HG03025 (cell line): ENCODE results near the gene SMAD6.

Source experiments
- ATAC-seq: cut with Tn5 transposase; IDR thresholded peaks from one replicate; pipeline ENCODE4 v1.9.1; 2021; ENCODE audit warnings: mild to moderate bottlenecking, moderate library complexity; ENCODE audit not compliant: unreplicated experiment, low FRiP score

Gene SMAD6

GRCh38 chr15:66718220-66718988 lies 16.4 kb downstream of the SMAD6 start:
- ATAC-seq: no peak

GRCh38 chr15:66719471-66719870 lies 17.4 kb downstream of the SMAD6 start:
- ATAC-seq: no peak

- no peak for ATAC-seq
Measured at GRCh38 chr15:66720206-66721010, 18.4 kb downstream of the SMAD6 start.

- ATAC-seq: no peak
Measured at GRCh38 chr15:66721020-66721419, 19.0 kb downstream of the SMAD6 start.

GRCh38 chr15:66721501-66721937 lies 19.5 kb downstream of the SMAD6 start:
- no peak for ATAC-seq

- ATAC-seq: no peak
Measured at GRCh38 chr15:66721954-66722353, 19.9 kb downstream of the SMAD6 start.

GRCh38 chr15:66722757-66723540 lies 20.9 kb downstream of the SMAD6 start:
- ATAC-seq: no peak

- ATAC-seq: no peak
Measured at GRCh38 chr15:66723826-66724731, 22.0 kb downstream of the SMAD6 start.

- no peak for ATAC-seq
Measured at GRCh38 chr15:66724732-66725463, 22.9 kb downstream of the SMAD6 start.

- ATAC-seq: no peak
Measured at GRCh38 chr15:66725464-66725785, 23.4 kb downstream of the SMAD6 start.

- ATAC-seq: no peak
Measured at GRCh38 chr15:66726386-66726785, 24.4 kb downstream of the SMAD6 start.

GRCh38 chr15:66729331-66729951 lies 27.4 kb downstream of the SMAD6 start:
- ATAC-seq: no peak

- no peak for ATAC-seq
Measured at GRCh38 chr15:66730168-66731021, 28.4 kb downstream of the SMAD6 start.

- no peak for ATAC-seq
Measured at GRCh38 chr15:66733976-66734375, 31.9 kb downstream of the SMAD6 start.

GRCh38 chr15:66734961-66735908 lies 33.2 kb downstream of the SMAD6 start:
- no peak for ATAC-seq

- ATAC-seq: no peak
Measured at GRCh38 chr15:66735909-66736305, 33.9 kb downstream of the SMAD6 start.
